Kidney (tissue), 14 donors: Measurements from ENCODE around the gene NUDT8. TPM values are rescaled to one million over a fixed set of nuclear protein-coding genes. Genes with fewer than 3 reads are reported as not detected.

Experiments
- DNase-seq, 5 donors: peaks; one replicate each; pipeline ENCODE4 v3.0.0-alpha.2; 2013 to 2020
- FAIRE-seq: peaks from 2 replicates; lab custom pipeline; 2012; peaks lifted over from hg19 to GRCh38; lab: Jason Lieb, UNC
- H3K27ac ChIP-seq, 2 donors: one replicate each; pipeline ENCODE4 v1.7.0; 2013; ENCODE audit warnings: low read depth in 2 of 2, low read length in 2 of 2, inconsistent platforms in 1 of 2
- H3K27me3 ChIP-seq: one replicate; pipeline ENCODE4 v1.7.1; 2013; ENCODE audit warnings: low read length, inconsistent platforms; ENCODE audit not compliant: control insufficient read depth, insufficient read depth
- H3K36me3 ChIP-seq, 3 donors: one replicate each; pipeline versions ENCODE4 v1.7.0 to v1.7.1; 2013; ENCODE audit warnings: low read length in 3 of 3, control low read depth in 1 of 3, inconsistent platforms in 1 of 3; ENCODE audit not compliant: insufficient read depth in 3 of 3, control insufficient read depth in 2 of 3
- H3K4me1 ChIP-seq, 3 donors: one replicate each; pipeline versions ENCODE4 v1.7.0 to v1.7.1; 2013; ENCODE audit warnings: low read length in 3 of 3, inconsistent platforms in 1 of 3, low read depth in 1 of 3; ENCODE audit not compliant: control insufficient read depth in 2 of 3, insufficient read depth in 2 of 3
- H3K4me3 ChIP-seq, 3 donors: one replicate each; pipeline versions ENCODE4 v1.7.0 to v1.8.1; 2013; ENCODE audit warnings: low read length in 3 of 3, control low read depth in 1 of 3, inconsistent platforms in 1 of 3
- H3K9ac ChIP-seq, 3 donors: one replicate each; pipeline versions ENCODE4 v1.7.0 to v1.7.1; 2013; ENCODE audit warnings: low read length in 3 of 3, control low read depth in 1 of 3, inconsistent platforms in 1 of 3
- H3K9me3 ChIP-seq, 3 donors: one replicate each; pipeline versions ENCODE4 v1.7.0 to v1.7.1; 2013; ENCODE audit warnings: low read length in 3 of 3, control low read depth in 1 of 3, inconsistent platforms in 1 of 3; ENCODE audit not compliant: control insufficient read depth in 2 of 3, insufficient read depth in 1 of 3
- CTCF ChIP-seq: IDR thresholded peaks from 3 replicates; pipeline ENCODE4 v1.5.1; 2012; ENCODE audit warnings: mild to moderate bottlenecking, moderate library complexity, borderline replicate concordance; ENCODE audit not compliant: insufficient read depth; ENCODE audit errors: extremely low read depth
- intact Hi-C: fragments of 100-400 bp; cut with DNase I; formaldehyde crosslinking; loops from one replicate; pipeline ENCODE4 v1.11.1; 2022
- polyA plus RNA-seq: library from polyadenylated mRNA; stranded (reverse); fragments of 350-450 nt; fragmentation: Illumina TruSeq; extraction: RNeasy Lipid Tissue Mini Kit (QIAGEN cat#74804); gene quantifications from one replicate; pipeline ENCODE4 v1.2.3, GENCODE V29; 2014; ENCODE audit warnings: low read depth, low replicate concordance; ENCODE audit not compliant: insufficient read depth
- total RNA-seq: library from RNA; stranded (reverse); fragmentation: NEBNext Ultra II Directional; extraction: Animal tissue kit (Norgen Biotek cat#: 25700); gene quantifications from one replicate; pipeline ENCODE4 v1.2.1, GENCODE V29; 2021
- donor health status: control.
- donor health status: control.
- donor health status: control.
- donor health status: control.
- donor health status: control.
- donor health status: DM: yes; HTN: yes; CAD: no.
- donor health status: Normal renal cell carcinoma (clear cell type).

NUDT8 gene
- total and polyA plus RNA-seq, 2 donors from 2014 or later = 11.9 to 57.0 TPM

- Histone ChIP-seq H3K4me1 (peaks cover 0 to 9% (median 0%) of the 10 kb centered on the region in 3 donors), H3K27me3 (no peaks in the 10 kb centered on the region), H3K27ac (no peak overlapping the region), H3K9ac (no peak overlapping the region), H3K4me3 (no peak overlapping the region), H3K36me3 (no peaks in the 10 kb centered on the region), H3K9me3 (no peaks in the 10 kb centered on the region)
- FAIRE-seq = no peak
- DNase-seq = no peak
- intact Hi-C loops = no loop called here
- TF ChIP-seq CTCF = no peak
Observed at GRCh38 chr11:67673902-67674301, 44.2 kb upstream of the NUDT8 start.

GRCh38 chr11:67673358-67673757, 43.6 kb upstream of the NUDT8 start:
- no peak overlapping the region for H3K4me3 ChIP-seq
- no peak overlapping the region for H3K9ac ChIP-seq
- H3K27me3 ChIP-seq = no peaks in the 10 kb centered on the region
- intact Hi-C loops = no loop called here
- H3K4me1 ChIP-seq = peaks cover 0 to 9% (median 0%) of the 10 kb centered on the region in 3 donors
- DNase-seq (no peak), FAIRE-seq (no peak)
- no peaks in the 10 kb centered on the region for H3K9me3 ChIP-seq
- no peak for TF ChIP-seq CTCF
- no peaks in the 10 kb centered on the region for H3K36me3 ChIP-seq
- no peak overlapping the region for H3K27ac ChIP-seq

- Histone ChIP-seq H3K9me3 (no peaks in the 10 kb centered on the region), H3K36me3 (no peaks in the 10 kb centered on the region), H3K4me3 (no peak overlapping the region), H3K4me1 (peaks cover 0 to 9% (median 0%) of the 10 kb centered on the region in 3 donors), H3K27me3 (no peaks in the 10 kb centered on the region), H3K9ac (no peak overlapping the region), H3K27ac (no peak overlapping the region)
- FAIRE-seq (no peak), DNase-seq (no peak)
- no peak for TF ChIP-seq CTCF
- intact Hi-C loops = no loop called here
Observed at GRCh38 chr11:67671211-67671520, 41.4 kb upstream of the NUDT8 start.
